A549 (cell line): Measurements from ENCODE around the gene TM7SF3. TPM values are rescaled to one million over a fixed set of nuclear protein-coding genes. Genes with fewer than 3 reads are reported as not detected.
A peak's percentile ranks its signal among the peaks of the same experiment; 100 is the strongest.

Source experiments
- ATAC-seq, 2 experiments: fragments of 200-7000 bp in 1 of 2; fragments of >200 bp in 1 of 2; cut with Nextera tagmentation in 1 of 2; cut with Tn5 transposase in 1 of 2; 3 replicates each; pipeline versions ENCODE4 v1.8.0 to v1.9.1; 2018 to 2020; ENCODE audit warnings: mild to moderate bottlenecking in 1 of 2, moderate library complexity in 1 of 2
- CTCF ChIA-PET: fragments of 300-600 bp; sonication (Branson Sonifier 250); formaldehyde crosslinking; extraction: SDS; loops from one replicate; lab custom pipeline; 2021; ENCODE audit warnings: antibody characterized with exemption, inconsistent platforms; lab: Yijun Ruan, JAX
- POLR2A ChIA-PET: fragments of 350-600 bp; formaldehyde crosslinking; extraction: SDS; loops from one replicate; lab custom pipeline; 2021; ENCODE audit warnings: antibody characterized with exemption, inconsistent platforms; lab: Yijun Ruan, JAX
- DNase-seq, 2 experiments: peaks; one replicate each; pipeline versions ENCODE4 v3.0.0 to v3.0.0-alpha.2; 2011 to 2016; ENCODE audit warnings: low read depth in 1 of 2, low spot score in 1 of 2
- FAIRE-seq: peaks from 2 replicates; lab custom pipeline; 2011; peaks lifted over from hg19 to GRCh38; lab: Jason Lieb, UNC
- H3K27ac ChIP-seq, 2 experiments: fragments of >200 bp; sonication (Bioruptor Twin); formaldehyde crosslinking; 3 replicates each; pipeline ENCODE4 v1.5.1; 2016 to 2017
- H3K4me1 ChIP-seq: fragments of >200 bp; sonication (Bioruptor Twin); formaldehyde crosslinking; 3 replicates; pipeline ENCODE4 v1.6.1; 2016
- H3K4me2 ChIP-seq: fragments of >200 bp; sonication (Bioruptor Twin); formaldehyde crosslinking; 3 replicates; pipeline ENCODE4 v1.6.1; 2016
- H3K4me3 ChIP-seq: fragments of >200 bp; sonication (Bioruptor Twin); formaldehyde crosslinking; 3 replicates; pipeline ENCODE4 v1.5.1; 2016
- H3K9me3 ChIP-seq: fragments of >200 bp; sonication (Bioruptor Twin); formaldehyde crosslinking; 3 replicates; pipeline ENCODE4 v1.6.1; 2016
- BCL3 ChIP-seq: fragments of >200 bp; sonication (Bioruptor Twin); formaldehyde crosslinking; IDR thresholded peaks from 3 replicates; pipeline ENCODE4 v1.6.1; 2016
- CBX2 ChIP-seq: fragments of 200-600 bp; sonication (generic); IDR thresholded peaks from 2 replicates; pipeline ENCODE4 v1.6.1; 2016; ENCODE audit warnings: low read depth, mild to moderate bottlenecking, borderline replicate concordance
- CBX8 ChIP-seq: fragments of 200-600 bp; sonication (generic); IDR thresholded peaks from 2 replicates; pipeline ENCODE4 v1.6.1; 2016
- CHD4 ChIP-seq: fragments of 200-600 bp; sonication (generic); IDR thresholded peaks from 2 replicates; pipeline ENCODE4 v1.6.1; 2016; ENCODE audit warnings: antibody characterized with exemption, mild to moderate bottlenecking, borderline replicate concordance
- EHMT2 ChIP-seq: fragments of 200-600 bp; sonication (generic); IDR thresholded peaks from 2 replicates; pipeline ENCODE4 v1.6.1; 2016; ENCODE audit warnings: antibody characterized with exemption, low read depth, mild to moderate bottlenecking, moderate library complexity
- EP300 ChIP-seq, 2 experiments: fragments of >200 bp; sonication (Bioruptor Twin); formaldehyde crosslinking; IDR thresholded peaks; 2 replicates in 1 of 2; 3 replicates in 1 of 2; pipeline ENCODE4 v1.6.1; 2016 to 2017
- FOSL2 ChIP-seq, 2 experiments: fragments of 450-650 bp in 1 of 2; fragments of >200 bp in 1 of 2; sonication (Bioruptor Twin) in 1 of 2; formaldehyde crosslinking; IDR thresholded peaks; 2 replicates each; pipeline versions ENCODE4 v1.5.0 to v1.6.1; 2016 to 2020; ENCODE audit warnings: mild to moderate bottlenecking in 1 of 2, moderate library complexity in 1 of 2
- HOXB5 ChIP-seq: fragments of 250-450 bp; sonication (Bioruptor Pico); IDR thresholded peaks from 2 replicates; pipeline ENCODE4 v1.5.0; 2020; ENCODE audit warnings: mild to moderate bottlenecking, moderate library complexity
- KDM5A ChIP-seq: fragments of 200-600 bp; sonication (generic); IDR thresholded peaks from 2 replicates; pipeline ENCODE4 v1.6.1; 2016; ENCODE audit warnings: antibody characterized with exemption, mild to moderate bottlenecking
- MAFK ChIP-seq: fragments of 450-650 bp; IDR thresholded peaks from 2 replicates; pipeline ENCODE4 v1.6.1; 2014; ENCODE audit not compliant: partially characterized antibody
- NFE2L2 ChIP-seq: fragments of 150-350 bp; conservative IDR thresholded peaks from 2 replicates; pipeline ENCODE4 v1.6.1; 2014; ENCODE audit warnings: low read length
- NPAS2 ChIP-seq: fragments of 250-450 bp; sonication (Bioruptor Pico); IDR thresholded peaks from 2 replicates; pipeline ENCODE4 v1.8.0; 2022; ENCODE audit warnings: mild to moderate bottlenecking, moderate library complexity, borderline replicate concordance
- NR3C1 ChIP-seq: fragments of >200 bp; sonication (Bioruptor Twin); formaldehyde crosslinking; IDR thresholded peaks from 3 replicates; pipeline ENCODE4 v1.6.1; 2017
- REST ChIP-seq: fragments of 200-600 bp; sonication (generic); IDR thresholded peaks from 2 replicates; pipeline ENCODE4 v1.6.1; 2016; ENCODE audit warnings: antibody characterized with exemption, mild to moderate bottlenecking, moderate library complexity
- RFX5 ChIP-seq: fragments of 450-650 bp; IDR thresholded peaks from 2 replicates; pipeline ENCODE4 v1.7.1; 2014; ENCODE audit warnings: antibody characterized with exemption, mild to moderate bottlenecking, moderate library complexity
- ZFP36 ChIP-seq: fragments of 450-650 bp; IDR thresholded peaks from 2 replicates; pipeline ENCODE4 v1.6.1; 2014; ENCODE audit warnings: borderline replicate concordance; ENCODE audit not compliant: partially characterized antibody
- ZSCAN20 ChIP-seq: fragments of 250-450 bp; sonication (Bioruptor Pico); IDR thresholded peaks from 2 replicates; pipeline ENCODE4 v1.8.0; 2022; ENCODE audit warnings: mild to moderate bottlenecking, moderate library complexity
- WGBS: methylation state at CpG from one replicate; pipeline ENCODE4 v1.1.6; 2017; ENCODE audit errors: missing lambda C conversion rate; 5-methylcytosine and 5-hydroxymethylcytosine counted together
- polyA plus RNA-seq, 4 experiments: library from polyadenylated mRNA; depleted of rRNA in 3 of 4; stranded (reverse); fragments of >200 nt; fragmentation: RNase III in 1 of 4; extraction: RNeasy Plus Mini Kit Qiagen cat#74134 plus additional on column Dnase treatment in 1 of 4; gene quantifications; 2 replicates in 3 of 4; 3 replicates in 1 of 4; pipeline ENCODE4 v1.2.3, GENCODE V29; 2011 to 2017

Gene TM7SF3
- polyA plus RNA-seq, 2 of the 4 experiments (the other 2 are of a cell fraction), result 67.8 to 177 TPM

- H3K4me2 ChIP-seq, result peak overlapping the region; percentile 97
- WGBS, result 90% methylated on average over 7 of the region's 7 CpGs
- ATAC-seq (no peak), FAIRE-seq (no peak), DNase-seq (no peak)
- peaks cover 25% of the 10 kb centered on the region; the same call in 2 of the 3 replicates for H3K4me1 ChIP-seq
- no peak overlapping the region for H3K4me3 ChIP-seq
- no peaks in the 10 kb centered on the region for H3K9me3 ChIP-seq
- H3K27ac ChIP-seq, result no peak overlapping the region
- TF ChIP-seq BCL3, result no peak
- TF ChIP-seq HOXB5, result no peak
- no peak for TF ChIP-seq EP300 (IDR thresholded peaks at IDR 0.05)
- no peak for TF ChIP-seq ZFP36
- no peak for TF ChIP-seq REST
- TF ChIP-seq MAFK, result no peak
- TF ChIP-seq NPAS2 (CRISPR knock-in tag), result no peak
- TF ChIP-seq CHD4, result no peak
- TF ChIP-seq NR3C1, result no peak
- no peak for TF ChIP-seq FOSL2 (IDR thresholded peaks at IDR 0.05)
- no peak for TF ChIP-seq FOSL2 (CRISPR knock-in tag; IDR thresholded peaks at IDR 0.05)
- TF ChIP-seq RFX5, result no peak
- TF ChIP-seq NFE2L2, result no peak
- no peak for TF ChIP-seq CBX8
- TF ChIP-seq KDM5A, result no peak
- no peak for TF ChIP-seq EHMT2
- no peak for TF ChIP-seq CBX2
- no peak for TF ChIP-seq ZSCAN20 (CRISPR knock-in tag)
- ChIA-PET CTCF (interaction anchor here (2.0 kb wide), 1 partner anchor 78 kb away, joined by 6 read pairs; the partner anchor contains the start of gene TM7SF3), POLR2A (no interaction called here)
Observed at GRCh38 chr12:26935636-26936378, 78.4 kb downstream of the TM7SF3 start.

GRCh38 chr12:26929590-26929989, 84.6 kb downstream of the TM7SF3 start:
- ATAC-seq (no peak), DNase-seq (no peak), FAIRE-seq (no peak)
- WGBS, result 90% methylated on average over 2 of the region's 2 CpGs
- no peaks in the 10 kb centered on the region for H3K4me1 ChIP-seq
- no peak overlapping the region for H3K4me3 ChIP-seq
- ChIA-PET CTCF (no interaction called here), POLR2A (no interaction called here)
- H3K27ac ChIP-seq, result no peak overlapping the region
- no peaks in the 10 kb centered on the region for H3K9me3 ChIP-seq
- TF ChIP-seq EP300 (IDR thresholded peaks at IDR 0.05), result no peak
- no peak for TF ChIP-seq REST
- H3K4me2 ChIP-seq, result no peak overlapping the region
